K562 (cell line): ENCODE data around the gene ADM2. TPM values are rescaled to one million over a fixed set of nuclear protein-coding genes. Genes with fewer than 3 reads are reported as not detected.

Experiments
- ATAC-seq: fragments of 200-7000 bp; cut with Tn5 transposase; 3 replicates; pipeline ENCODE4 v1.9.1; 2020; ENCODE audit warnings: moderate library complexity
- BruUV-seq: library from RNA; stranded (reverse); fragments of 400-500 nt; replicated peaks from 2 replicates; lab custom pipeline; 2021; lab: Mats Ljungman, UMichigan
- CTCF ChIA-PET: fragments of 300-600 bp; formaldehyde crosslinking; extraction: SDS; loops from one replicate; lab custom pipeline; 2021; ENCODE audit warnings: low intra/inter-chr PET ratio; lab: Yijun Ruan, JAX
- POLR2A ChIA-PET: fragments of 300-600, 350-650 bp; sonication (Branson Sonifier 250); formaldehyde crosslinking; extraction: SDS; loops from one replicate; lab custom pipeline; 2021; ENCODE audit warnings: antibody characterized with exemption, inconsistent platforms; lab: Yijun Ruan, JAX
- DNase-seq, 4 experiments: peaks; one replicate each; pipeline versions ENCODE4 v3.0.0 to v3.0.0-alpha.2; 2011 to 2018; ENCODE audit warnings: low spot score in 3 of 4, mixed read lengths in 3 of 4; ENCODE audit errors: extremely low read depth in 1 of 4
- FAIRE-seq: peaks from 2 replicates; lab custom pipeline; 2011; peaks lifted over from hg19 to GRCh38; lab: Jason Lieb, UNC
- H2AFZ ChIP-seq: 2 replicates; pipeline ENCODE4 v1.6.0; 2011; ENCODE audit warnings: low read depth, low read length, control low read depth, inconsistent platforms
- H3K27ac ChIP-seq: fragments of 200-600 bp; 3 replicates; pipeline ENCODE4 v1.8.0; 2011; ENCODE audit warnings: low read depth, mild to moderate bottlenecking, control low read depth, inconsistent platforms, low read length, moderate library complexity, mixed read lengths; ENCODE audit errors: extremely low read depth
- H3K27me3 ChIP-seq, 2 experiments: fragments of 300-600 bp in 1 of 2; 2 replicates in 1 of 2; 3 replicates in 1 of 2; pipeline versions ENCODE4 v1.6.0 to v1.8.0; 2011; ENCODE audit warnings: inconsistent platforms in 2 of 2, low read length in 2 of 2, mild to moderate bottlenecking in 1 of 2, mixed read lengths in 1 of 2, moderate library complexity in 1 of 2; ENCODE audit not compliant: control insufficient read depth in 2 of 2, insufficient read depth in 2 of 2
- H3K36me3 ChIP-seq: fragments of 300-600 bp; 3 replicates; pipeline ENCODE4 v1.8.0; 2011; ENCODE audit warnings: mild to moderate bottlenecking, low read length, inconsistent platforms; ENCODE audit not compliant: control insufficient read depth, insufficient read depth
- H3K4me1 ChIP-seq, 2 experiments: fragments of 200-600 bp in 1 of 2; replicated peaks in 1 of 2; 2 replicates in 1 of 2; 3 replicates in 1 of 2; pipeline versions ENCODE4 v1.5.1 to v1.8.0; 2011; ENCODE audit warnings: inconsistent platforms in 2 of 2, low read length in 2 of 2, mild to moderate bottlenecking in 1 of 2, mixed read lengths in 1 of 2, moderate library complexity in 1 of 2; ENCODE audit not compliant: control insufficient read depth in 2 of 2, insufficient read depth in 2 of 2
- H3K4me2 ChIP-seq: 2 replicates; pipeline ENCODE4 v1.6.1; 2011; ENCODE audit warnings: low read length, control low read depth, inconsistent platforms, mixed read lengths; ENCODE audit not compliant: insufficient read depth
- H3K4me3 ChIP-seq: fragments of 200-600 bp; sonication (generic), shearing (Covaris generic); 2 replicates; pipeline ENCODE4 v1.5.1; 2016; ENCODE audit warnings: control low read depth, inconsistent platforms
- H3K79me2 ChIP-seq: fragments of 200-600 bp; 3 replicates; pipeline ENCODE4 v1.8.0; 2011; ENCODE audit warnings: low read length, inconsistent platforms; ENCODE audit not compliant: control insufficient read depth, insufficient read depth
- H3K9ac ChIP-seq, 2 experiments: 2 replicates each; pipeline versions ENCODE4 v1.6.0 to v1.6.1; 2011; ENCODE audit warnings: low read depth in 2 of 2, low read length in 2 of 2, control low read depth in 1 of 2, inconsistent platforms in 1 of 2, mild to moderate bottlenecking in 1 of 2, mixed read lengths in 1 of 2; ENCODE audit not compliant: insufficient read depth in 1 of 2
- H3K9me1 ChIP-seq: one replicate; pipeline ENCODE4 v1.6.0; 2011; ENCODE audit warnings: inconsistent platforms, mild to moderate bottlenecking, low read length, moderate library complexity; ENCODE audit not compliant: control insufficient read depth, insufficient read depth
- H3K9me3 ChIP-seq: replicated peaks from 2 replicates; pipeline ENCODE4 v1.5.1; 2011; ENCODE audit warnings: low read depth, low read length, inconsistent platforms; ENCODE audit not compliant: control insufficient read depth, insufficient read depth
- H4K20me1 ChIP-seq: replicated peaks from 2 replicates; pipeline ENCODE4 v1.6.1; 2011; ENCODE audit warnings: low read length, inconsistent platforms, mixed read lengths; ENCODE audit not compliant: control insufficient read depth, insufficient read depth
- BHLHE40 ChIP-seq: IDR thresholded peaks from 2 replicates; pipeline ENCODE4 v1.6.1; 2011; ENCODE audit warnings: low read length, improper control_type of control experiment
- CHD2 ChIP-seq: IDR thresholded peaks from 2 replicates; pipeline ENCODE4 v1.6.1; 2011; ENCODE audit warnings: low read depth, low read length
- ELF4 ChIP-seq: fragments of 450-650 bp; formaldehyde crosslinking; IDR thresholded peaks from 2 replicates; pipeline ENCODE4 v1.4.0; 2022; ENCODE audit warnings: missing genetic modification characterization
- FUS ChIP-seq: fragments of 200-400 bp; formaldehyde crosslinking; optimal IDR thresholded peaks from 2 replicates; pipeline ENCODE3; 2017; ENCODE audit warnings: low read depth, low read length
- KDM4B ChIP-seq, 2 experiments: fragments of 450-650 bp in 1 of 2; sonication (generic) in 1 of 2; IDR thresholded peaks; 2 replicates each; pipeline ENCODE4 v1.6.1; 2016 to 2017; ENCODE audit warnings: borderline replicate concordance in 2 of 2, antibody characterized with exemption in 1 of 2, low read depth in 1 of 2, mild to moderate bottlenecking in 1 of 2
- NR2C2 ChIP-seq, 2 experiments: fragments of 200-800 bp in 1 of 2; sonication (Bioruptor generic) in 1 of 2; sonication (generic) in 1 of 2; formaldehyde crosslinking in 1 of 2; IDR thresholded peaks; 2 replicates each; pipeline versions ENCODE4 v1.6.1 to v1.8.0; 2016 to 2022; ENCODE audit warnings: mild to moderate bottlenecking in 1 of 2, missing compliant biosample characterization in 1 of 2, missing genetic modification characterization in 1 of 2, missing genetic modification reagents in 1 of 2
- PCBP2 ChIP-seq: fragments of 200-400 bp; formaldehyde crosslinking; IDR thresholded peaks from 2 replicates; pipeline ENCODE4 v1.6.1; 2018; ENCODE audit warnings: low read length, low read depth, mild to moderate bottlenecking, moderate library complexity; ENCODE audit not compliant: poor library complexity, severe bottlenecking
- RBM34 ChIP-seq: fragments of 200-400 bp; formaldehyde crosslinking; IDR thresholded peaks from 2 replicates; pipeline ENCODE4 v1.6.1; 2018; ENCODE audit warnings: low read length, borderline replicate concordance; ENCODE audit not compliant: insufficient read depth
- RFX5 ChIP-seq: IDR thresholded peaks from 2 replicates; pipeline ENCODE4 v1.6.1; 2011; ENCODE audit warnings: low read depth, mild to moderate bottlenecking, improper control_type of control experiment, low read length
- RHOXF2B ChIP-seq: fragments of 250-450 bp; sonication (Bioruptor Pico); conservative IDR thresholded peaks from 2 replicates; pipeline ENCODE4 v1.5.1; 2021
- XRCC3 ChIP-seq: fragments of 450-650 bp; IDR thresholded peaks from 2 replicates; pipeline ENCODE4 v1.6.1; 2017; ENCODE audit warnings: mild to moderate bottlenecking, moderate library complexity
- ZFX ChIP-seq: sonication (generic); formaldehyde crosslinking; IDR thresholded peaks from 2 replicates; pipeline ENCODE4 v1.8.0; 2022; ENCODE audit warnings: mild to moderate bottlenecking, missing genetic modification reagents, moderate library complexity
- ZNF584 ChIP-seq: fragments of 200-800 bp; sonication (Bioruptor generic); IDR thresholded peaks from 2 replicates; pipeline ENCODE4 v1.6.1; 2016; ENCODE audit warnings: low read depth, mild to moderate bottlenecking, missing genetic modification characterization, missing compliant biosample characterization
- WGBS: fragments of 100-300 bp; shearing (Covaris generic); methylation state at CpG from one replicate; pipeline ENCODE4 v1.1.6; 2016; ENCODE audit warnings: low coverage, mixed read lengths; ENCODE audit not compliant: insufficient coverage; ENCODE audit errors: missing lambda C conversion rate; 5-methylcytosine and 5-hydroxymethylcytosine counted together
- in situ Hi-C: fragments of 300-500 bp; cut with MboI; formaldehyde crosslinking; loops from 4 replicates; pipeline ENCODE4 v1.15.0; 2018; ENCODE audit warnings: inconsistent platforms, mixed read lengths
- intact Hi-C: fragments of 100-400 bp; cut with micrococcal nuclease; formaldehyde crosslinking; loops from 2 replicates; pipeline ENCODE4 v1.14.2; 2022
- polyA plus RNA-seq, 8 experiments: library from polyadenylated mRNA; depleted of rRNA in 4 of 8; stranded (reverse) in 5 of 8; unstranded in 3 of 8; fragments of >200 nt; fragmentation: Nextera tagmentation in 2 of 8; fragmentation: Illumina TruSeq in 1 of 8; extraction: Ambion mirVana in 2 of 8; extraction: Trizol in 1 of 8; gene quantifications; 2 replicates each; pipeline versions ENCODE4 v1.2.1 to v1.2.3, GENCODE V29; 2011 to 2014; ENCODE audit warnings: inconsistent platforms in 1 of 8, missing spikeins in 1 of 8
- total RNA-seq, 7 experiments: library from RNA; depleted of rRNA in 6 of 7; stranded (reverse); fragments of >200 nt in 6 of 7; fragmentation: Illumina TruSeq in 2 of 7; extraction: Trizol in 2 of 7; gene quantifications; 2 replicates each; pipeline versions ENCODE4 v1.2.1 to v1.2.3, GENCODE V29; 2011 to 2021; ENCODE audit warnings: low replicate concordance in 1 of 7
- TF ChIP-seq, protein P1 (sequence below), 3 experiments: IDR thresholded peaks in 2 of 3; conservative IDR thresholded peaks in 1 of 3; 2 replicates each; pipeline ENCODE4 v1.5.1; 2011 to 2012; ENCODE audit warnings: low read length in 3 of 3, mild to moderate bottlenecking in 3 of 3, control low read depth in 2 of 3, improper control_type of control experiment in 1 of 3, inconsistent platforms in 1 of 3, low read depth in 1 of 3, mixed read lengths in 1 of 3, moderate library complexity in 1 of 3; ENCODE audit not compliant: insufficient read depth in 2 of 3

Gene ADM2
- total and polyA plus RNA-seq, 9 of the 15 experiments (the other 6 are each of a cell fraction or from before 2014, with no cell fraction given): 0.11 to 5.1 (median 0.38) TPM

GRCh38 chr22:50527921-50528681, 46.8 kb downstream of the ADM2 start:
- no peaks in the 10 kb centered on the region for H3K27me3 ChIP-seq
- in situ Hi-C loops: no loop called here
- no TSS peak for BruUV-seq
- H3K9ac ChIP-seq: no peak overlapping the region
- H3K4me2 ChIP-seq: no peak overlapping the region
- WGBS: 89% methylated on average over 13 of the region's 18 CpGs
- FAIRE-seq (no peak), DNase-seq (no peak), ATAC-seq (no peak)
- no peak overlapping the region for H3K4me3 ChIP-seq
- H4K20me1 ChIP-seq: peaks cover 12% of the 10 kb centered on the region; the same call in 1 of the 2 replicates
- POLR2A ChIA-PET: interaction anchor here (1.3 to 2.3 kb wide), 4 partner anchors 12 to 35 kb away, joined by 4 to 8 read pairs (median 5); partner anchors contain the start of genes LMF2, NCAPH2 and SYCE3
- H3K9me1 ChIP-seq: no peaks in the 10 kb centered on the region
- intact Hi-C loops: loop anchor here (5.0 kb wide), 1 partner anchor 34 kb away; the partner anchor contains the start of gene SYCE3
- H3K9me3 ChIP-seq: 0 out of 2 replicates have a peak, but pooled peaks cover 2% of the 10 kb centered on the region
- H3K79me2 ChIP-seq: peaks cover 34% of the 10 kb centered on the region
- peaks cover 17% of the 10 kb centered on the region; the same call in 1 of the 3 replicates for H3K36me3 ChIP-seq
- CTCF ChIA-PET: no interaction called here
- no peak for TF ChIP-seq RFX5
- no peak for TF ChIP-seq KDM4B (IDR thresholded peaks at IDR 0.05; ENCODE audit: borderline replicate concordance in 2 of 2, low read depth in 1 of 2)
- no peak for TF ChIP-seq NR2C2 (CRISPR knock-in tag; IDR thresholded peaks at IDR 0.05)
- no peak for TF ChIP-seq NR2C2 (tag; IDR thresholded peaks at IDR 0.05)
- no peak for TF ChIP-seq ELF4 (CRISPR knock-in tag)
- TF ChIP-seq BHLHE40: no peak
- TF ChIP-seq PCBP2: no peak
- TF ChIP-seq RHOXF2B (CRISPR knock-in tag): no peak
- no peak for TF ChIP-seq XRCC3
- TF ChIP-seq RBM34: no peak
- TF ChIP-seq, protein P1, sequence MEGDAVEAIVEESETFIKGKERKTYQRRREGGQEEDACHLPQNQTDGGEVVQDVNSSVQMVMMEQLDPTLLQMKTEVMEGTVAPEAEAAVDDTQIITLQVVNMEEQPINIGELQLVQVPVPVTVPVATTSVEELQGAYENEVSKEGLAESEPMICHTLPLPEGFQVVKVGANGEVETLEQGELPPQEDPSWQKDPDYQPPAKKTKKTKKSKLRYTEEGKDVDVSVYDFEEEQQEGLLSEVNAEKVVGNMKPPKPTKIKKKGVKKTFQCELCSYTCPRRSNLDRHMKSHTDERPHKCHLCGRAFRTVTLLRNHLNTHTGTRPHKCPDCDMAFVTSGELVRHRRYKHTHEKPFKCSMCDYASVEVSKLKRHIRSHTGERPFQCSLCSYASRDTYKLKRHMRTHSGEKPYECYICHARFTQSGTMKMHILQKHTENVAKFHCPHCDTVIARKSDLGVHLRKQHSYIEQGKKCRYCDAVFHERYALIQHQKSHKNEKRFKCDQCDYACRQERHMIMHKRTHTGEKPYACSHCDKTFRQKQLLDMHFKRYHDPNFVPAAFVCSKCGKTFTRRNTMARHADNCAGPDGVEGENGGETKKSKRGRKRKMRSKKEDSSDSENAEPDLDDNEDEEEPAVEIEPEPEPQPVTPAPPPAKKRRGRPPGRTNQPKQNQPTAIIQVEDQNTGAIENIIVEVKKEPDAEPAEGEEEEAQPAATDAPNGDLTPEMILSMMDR (IDR thresholded peaks at IDR 0.05 in 2 of 3, conservative IDR thresholded peaks at IDR 0.05 in 1 of 3; ENCODE audit: insufficient read depth in 2 of 3, low read depth in 1 of 3, low read length in 3 of 3): no peak
- TF ChIP-seq ZNF584: no peak
- TF ChIP-seq FUS: no peak
- no peak for TF ChIP-seq CHD2
- no peak for TF ChIP-seq ZFX (CRISPR knock-in tag)
- H3K27ac ChIP-seq: no peak overlapping the region
- peaks cover 8 to 79% of the 10 kb centered on the region in 2 experiments; a peak in 4 of 5 replicates for H3K4me1 ChIP-seq
- no peak overlapping the region for H2AFZ ChIP-seq
